22Rv1 (cell line): ENCODE data around the gene TLE2.

Source experiments
- ZFX ChIP-seq: fragments of 450-650 bp; IDR thresholded peaks from 2 replicates; pipeline ENCODE4 v1.6.1; 2017; ENCODE audit warnings: antibody characterized with exemption, borderline replicate concordance
- TF ChIP-seq, protein P1 (sequence below): fragments of 450-650 bp; IDR thresholded peaks from 2 replicates; pipeline ENCODE4 v1.5.1; 2017; ENCODE audit warnings: mild to moderate bottlenecking

DNA sequence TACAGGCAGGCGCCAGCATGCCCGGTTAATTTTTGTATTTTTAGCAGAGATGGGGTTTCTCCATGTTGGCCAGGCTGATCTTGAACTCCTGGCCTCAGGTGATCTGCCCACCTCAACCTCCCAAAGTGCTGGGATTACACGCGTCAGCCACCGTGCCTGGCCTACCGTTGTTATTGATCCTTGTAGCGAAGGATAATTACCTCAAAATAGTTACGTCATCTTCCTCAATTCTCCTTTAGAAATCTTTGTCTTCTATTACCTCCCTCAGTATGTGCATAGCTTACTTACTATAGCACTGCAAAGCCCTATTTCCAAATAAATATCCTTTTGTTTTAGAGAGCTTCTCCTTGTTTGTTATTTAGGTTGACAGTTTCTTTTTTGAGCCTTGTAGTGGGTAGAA lies 61.1 kb downstream of the TLE2 start:
- TF ChIP-seq, protein P1, sequence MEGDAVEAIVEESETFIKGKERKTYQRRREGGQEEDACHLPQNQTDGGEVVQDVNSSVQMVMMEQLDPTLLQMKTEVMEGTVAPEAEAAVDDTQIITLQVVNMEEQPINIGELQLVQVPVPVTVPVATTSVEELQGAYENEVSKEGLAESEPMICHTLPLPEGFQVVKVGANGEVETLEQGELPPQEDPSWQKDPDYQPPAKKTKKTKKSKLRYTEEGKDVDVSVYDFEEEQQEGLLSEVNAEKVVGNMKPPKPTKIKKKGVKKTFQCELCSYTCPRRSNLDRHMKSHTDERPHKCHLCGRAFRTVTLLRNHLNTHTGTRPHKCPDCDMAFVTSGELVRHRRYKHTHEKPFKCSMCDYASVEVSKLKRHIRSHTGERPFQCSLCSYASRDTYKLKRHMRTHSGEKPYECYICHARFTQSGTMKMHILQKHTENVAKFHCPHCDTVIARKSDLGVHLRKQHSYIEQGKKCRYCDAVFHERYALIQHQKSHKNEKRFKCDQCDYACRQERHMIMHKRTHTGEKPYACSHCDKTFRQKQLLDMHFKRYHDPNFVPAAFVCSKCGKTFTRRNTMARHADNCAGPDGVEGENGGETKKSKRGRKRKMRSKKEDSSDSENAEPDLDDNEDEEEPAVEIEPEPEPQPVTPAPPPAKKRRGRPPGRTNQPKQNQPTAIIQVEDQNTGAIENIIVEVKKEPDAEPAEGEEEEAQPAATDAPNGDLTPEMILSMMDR: no peak
- TF ChIP-seq ZFX: no peak
